GM23338 (cell line): ENCODE results near the gene CCDC120.

Experiments used
- CREB1 ChIP-seq: fragments of 250-450 bp; sonication (Bioruptor Pico); IDR thresholded peaks from 2 replicates; pipeline ENCODE4 v1.5.0; 2020; ENCODE audit warnings: low read depth, mild to moderate bottlenecking, moderate library complexity
- EZH2 ChIP-seq: fragments of 200-600 bp; sonication (generic); IDR thresholded peaks from one replicate; pipeline ENCODE4 v1.8.0; 2017; ENCODE audit warnings: antibody characterized with exemption, mild to moderate bottlenecking, low read depth; ENCODE audit not compliant: unreplicated experiment
- EZH2phosphoT487 ChIP-seq: fragments of 200-600 bp; sonication (generic); IDR thresholded peaks from one replicate; pipeline ENCODE4 v1.8.1; 2018; ENCODE audit warnings: antibody characterized with exemption; ENCODE audit not compliant: unreplicated experiment
- POLR2AphosphoS5 ChIP-seq: IDR thresholded peaks from 2 replicates; pipeline ENCODE4 v1.6.1; 2016; ENCODE audit warnings: antibody characterized with exemption, low read depth
- STAT1 ChIP-seq: IDR thresholded peaks from one replicate; pipeline ENCODE4 v1.6.1; 2016; ENCODE audit warnings: antibody characterized with exemption; ENCODE audit not compliant: unreplicated experiment
- ZNF114 ChIP-seq: fragments of 250-450 bp; sonication (Bioruptor Pico); IDR thresholded peaks from 2 replicates; pipeline ENCODE4 v1.5.0; 2020; ENCODE audit warnings: mild to moderate bottlenecking, moderate library complexity
- TF ChIP-seq, protein P1 (sequence below), 2 experiments: fragments of 200-600 bp in 1 of 2; sonication (generic) in 1 of 2; conservative IDR thresholded peaks; 2 replicates each; pipeline versions ENCODE4 v1.5.1 to v1.6.1; 2016 to 2017; ENCODE audit warnings: antibody characterized with exemption in 2 of 2, low read depth in 2 of 2, mild to moderate bottlenecking in 2 of 2, moderate library complexity in 1 of 2
- TF ChIP-seq, protein P2 (sequence below): IDR thresholded peaks from one replicate; pipeline ENCODE4 v1.6.1; 2018; ENCODE audit warnings: antibody characterized with exemption; ENCODE audit not compliant: unreplicated experiment

DNA sequence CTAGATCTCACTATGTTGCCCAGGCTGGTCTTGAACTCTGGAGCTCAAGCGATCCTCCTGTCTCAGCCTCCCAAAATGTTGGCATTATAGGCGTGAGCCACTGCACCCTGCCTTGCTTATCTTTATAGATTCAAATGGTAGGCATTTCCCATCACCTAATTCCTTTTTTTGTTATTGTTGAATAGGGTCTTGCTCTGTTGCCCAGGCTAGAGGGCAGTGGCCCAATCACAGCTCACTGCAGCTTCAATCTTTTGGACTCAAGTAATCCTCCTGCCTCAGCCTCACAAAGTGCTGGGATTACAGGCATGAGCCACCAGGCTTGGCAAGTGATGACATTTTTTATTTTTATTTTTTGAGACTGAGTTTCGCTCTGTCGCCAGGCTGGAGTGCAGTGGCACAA lies 37.6 kb downstream of the CCDC120 start:
- TF ChIP-seq ZNF114 (CRISPR knock-in tag) (no peak), STAT1 (no peak), CREB1 (CRISPR knock-in tag) (no peak), EZH2 (no peak), POLR2AphosphoS5 (no peak), EZH2phosphoT487 (no peak)
- TF ChIP-seq, protein P1, sequence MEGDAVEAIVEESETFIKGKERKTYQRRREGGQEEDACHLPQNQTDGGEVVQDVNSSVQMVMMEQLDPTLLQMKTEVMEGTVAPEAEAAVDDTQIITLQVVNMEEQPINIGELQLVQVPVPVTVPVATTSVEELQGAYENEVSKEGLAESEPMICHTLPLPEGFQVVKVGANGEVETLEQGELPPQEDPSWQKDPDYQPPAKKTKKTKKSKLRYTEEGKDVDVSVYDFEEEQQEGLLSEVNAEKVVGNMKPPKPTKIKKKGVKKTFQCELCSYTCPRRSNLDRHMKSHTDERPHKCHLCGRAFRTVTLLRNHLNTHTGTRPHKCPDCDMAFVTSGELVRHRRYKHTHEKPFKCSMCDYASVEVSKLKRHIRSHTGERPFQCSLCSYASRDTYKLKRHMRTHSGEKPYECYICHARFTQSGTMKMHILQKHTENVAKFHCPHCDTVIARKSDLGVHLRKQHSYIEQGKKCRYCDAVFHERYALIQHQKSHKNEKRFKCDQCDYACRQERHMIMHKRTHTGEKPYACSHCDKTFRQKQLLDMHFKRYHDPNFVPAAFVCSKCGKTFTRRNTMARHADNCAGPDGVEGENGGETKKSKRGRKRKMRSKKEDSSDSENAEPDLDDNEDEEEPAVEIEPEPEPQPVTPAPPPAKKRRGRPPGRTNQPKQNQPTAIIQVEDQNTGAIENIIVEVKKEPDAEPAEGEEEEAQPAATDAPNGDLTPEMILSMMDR (conservative IDR thresholded peaks at IDR 0.05; ENCODE audit: low read depth in 2 of 2) = no peak
- TF ChIP-seq, protein P2, sequence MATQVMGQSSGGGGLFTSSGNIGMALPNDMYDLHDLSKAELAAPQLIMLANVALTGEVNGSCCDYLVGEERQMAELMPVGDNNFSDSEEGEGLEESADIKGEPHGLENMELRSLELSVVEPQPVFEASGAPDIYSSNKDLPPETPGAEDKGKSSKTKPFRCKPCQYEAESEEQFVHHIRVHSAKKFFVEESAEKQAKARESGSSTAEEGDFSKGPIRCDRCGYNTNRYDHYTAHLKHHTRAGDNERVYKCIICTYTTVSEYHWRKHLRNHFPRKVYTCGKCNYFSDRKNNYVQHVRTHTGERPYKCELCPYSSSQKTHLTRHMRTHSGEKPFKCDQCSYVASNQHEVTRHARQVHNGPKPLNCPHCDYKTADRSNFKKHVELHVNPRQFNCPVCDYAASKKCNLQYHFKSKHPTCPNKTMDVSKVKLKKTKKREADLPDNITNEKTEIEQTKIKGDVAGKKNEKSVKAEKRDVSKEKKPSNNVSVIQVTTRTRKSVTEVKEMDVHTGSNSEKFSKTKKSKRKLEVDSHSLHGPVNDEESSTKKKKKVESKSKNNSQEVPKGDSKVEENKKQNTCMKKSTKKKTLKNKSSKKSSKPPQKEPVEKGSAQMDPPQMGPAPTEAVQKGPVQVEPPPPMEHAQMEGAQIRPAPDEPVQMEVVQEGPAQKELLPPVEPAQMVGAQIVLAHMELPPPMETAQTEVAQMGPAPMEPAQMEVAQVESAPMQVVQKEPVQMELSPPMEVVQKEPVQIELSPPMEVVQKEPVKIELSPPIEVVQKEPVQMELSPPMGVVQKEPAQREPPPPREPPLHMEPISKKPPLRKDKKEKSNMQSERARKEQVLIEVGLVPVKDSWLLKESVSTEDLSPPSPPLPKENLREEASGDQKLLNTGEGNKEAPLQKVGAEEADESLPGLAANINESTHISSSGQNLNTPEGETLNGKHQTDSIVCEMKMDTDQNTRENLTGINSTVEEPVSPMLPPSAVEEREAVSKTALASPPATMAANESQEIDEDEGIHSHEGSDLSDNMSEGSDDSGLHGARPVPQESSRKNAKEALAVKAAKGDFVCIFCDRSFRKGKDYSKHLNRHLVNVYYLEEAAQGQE = no peak
